Breast epithelium (tissue), 3 donors: ENCODE data around the gene YAP1.

Experiments used
- CTCF ChIP-seq, 3 donors: fragments of 450-650 bp; IDR thresholded peaks; one replicate each; pipeline ENCODE4 v1.5.1; 2016 to 2017; ENCODE audit warnings: antibody characterized with exemption in 3 of 3, mild to moderate bottlenecking in 3 of 3, moderate library complexity in 3 of 3
- POLR2A ChIP-seq: fragments of 450-650 bp; IDR thresholded peaks from one replicate; pipeline ENCODE4 v1.6.1; 2016; ENCODE audit warnings: antibody characterized with exemption, mild to moderate bottlenecking, moderate library complexity
- POLR2AphosphoS5 ChIP-seq, 3 donors: sonication (generic); formaldehyde crosslinking; IDR thresholded peaks; one replicate each; pipeline ENCODE4 v1.6.1; 2017; ENCODE audit warnings: antibody characterized with exemption in 3 of 3

- TF ChIP-seq CTCF (IDR thresholded peaks at IDR 0.05) (no peak), POLR2A (no peak), POLR2AphosphoS5 (IDR thresholded peaks at IDR 0.05) (no peak)
These were observed 119.9 kb downstream of the YAP1 start for GRCh38 chr11:102230186-102230585.
